NCI-H226 (cell line): ENCODE data around the gene KIAA0586.
"Not testable (repeated sequence)": the region's sequence is repeated elsewhere in the genome, so short reads cannot be mapped to it uniquely, and the experiment has no call there.

Experiments
- DNase-seq: peaks from one replicate; pipeline ENCODE4 v3.0.0-alpha.2; 2015

The KIAA0586 gene

DNA sequence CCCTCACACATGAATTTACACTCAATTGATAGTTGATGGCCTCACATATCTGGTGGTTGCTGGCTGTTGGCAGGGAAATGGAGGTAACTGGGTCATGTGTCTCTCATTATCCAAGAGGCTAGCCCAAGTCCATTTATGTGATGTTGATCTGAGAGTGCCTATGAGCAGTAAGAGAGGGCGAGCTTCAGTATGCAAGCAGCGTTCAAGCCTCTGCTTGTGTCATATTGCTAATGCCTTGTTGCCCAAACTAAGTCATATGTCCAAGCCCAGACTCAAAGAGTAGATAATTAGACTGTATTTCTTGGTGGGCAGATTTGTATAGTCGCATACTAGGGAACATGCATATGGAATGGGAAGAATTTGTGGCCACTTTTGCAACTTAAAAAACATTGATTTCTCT, 126.4 kb downstream of the KIAA0586 start:
- no peak for DNase-seq

DNA sequence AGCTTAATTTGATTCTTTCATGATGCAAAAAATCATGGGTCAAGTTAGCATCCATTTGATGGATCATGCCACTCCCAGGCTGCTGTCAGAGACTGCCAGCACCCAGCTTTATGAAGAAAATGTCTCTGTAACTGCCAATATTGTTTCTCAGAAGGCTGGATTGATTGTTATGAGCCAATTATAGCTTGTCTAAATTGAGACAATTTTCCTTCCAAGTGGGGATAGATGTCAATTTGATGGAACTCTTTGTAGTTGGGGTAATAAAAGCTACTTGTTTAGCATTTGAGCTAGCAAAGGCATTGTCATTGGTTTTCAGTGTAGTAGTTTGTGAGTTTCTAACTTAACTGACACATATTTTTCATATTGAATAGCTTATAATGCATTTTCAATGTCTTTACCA, 128.1 kb downstream of the KIAA0586 start:
- DNase-seq = no peak

DNA sequence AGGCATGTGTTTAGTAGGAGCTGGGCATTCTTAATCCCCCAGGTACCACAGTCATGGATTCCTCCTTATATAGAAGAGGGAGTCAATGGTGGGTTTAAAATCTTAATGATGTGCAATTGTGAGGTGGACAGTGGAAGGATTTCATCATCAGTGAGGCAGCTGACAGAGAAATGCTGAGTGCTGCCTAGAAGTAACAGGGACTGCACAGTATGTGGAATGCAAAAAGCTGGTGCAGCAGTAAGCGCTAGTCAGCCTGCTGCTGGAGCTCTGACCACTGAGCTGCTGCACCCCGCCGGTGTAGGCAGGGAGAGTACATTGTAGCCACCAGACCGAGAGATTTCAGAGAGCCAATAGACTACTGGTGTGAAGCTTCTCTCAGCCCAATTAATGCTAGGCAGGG, 129.7 kb downstream of the KIAA0586 start:
- DNase-seq = no peak

DNA sequence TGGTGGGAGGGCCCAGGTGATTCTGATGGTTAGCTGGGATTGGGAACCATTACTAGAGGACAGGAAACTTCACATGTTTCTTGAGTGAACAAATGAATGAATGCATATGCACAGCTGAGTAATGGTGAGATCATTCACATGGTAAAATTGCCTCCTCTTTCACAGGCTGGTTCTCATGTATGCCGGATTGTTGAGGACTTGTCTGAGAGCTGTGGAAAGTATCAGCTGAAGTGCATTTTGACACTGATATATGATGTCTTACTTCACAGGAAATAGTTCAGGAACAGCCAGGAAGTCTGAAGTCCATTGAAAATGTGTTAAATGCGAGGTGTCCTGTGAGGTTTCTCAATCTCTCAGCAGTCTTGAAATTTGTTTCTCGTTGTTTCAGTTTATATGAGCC, 132.7 kb downstream of the KIAA0586 start:
- DNase-seq = peak; percentile 92

DNA sequence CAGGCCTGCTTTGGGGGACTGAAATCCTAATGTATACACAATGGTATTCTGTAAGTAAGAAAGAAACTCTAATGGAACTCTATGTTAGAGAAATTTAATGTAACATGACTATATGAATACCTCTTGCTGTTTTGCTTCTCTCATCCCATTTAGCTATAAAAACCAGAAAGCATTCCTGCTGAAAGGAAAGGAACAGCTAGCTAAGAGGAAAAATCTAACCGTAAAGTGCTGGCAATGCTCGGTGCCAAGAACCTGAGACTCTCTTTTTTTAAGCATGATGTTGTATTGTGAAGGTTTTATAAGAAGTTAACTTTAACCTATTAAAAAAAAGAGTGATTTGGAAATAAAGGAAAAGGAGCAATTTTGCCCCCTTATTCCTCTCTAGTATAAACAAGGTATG, 134.6 kb downstream of the KIAA0586 start:
- no peak for DNase-seq

DNA sequence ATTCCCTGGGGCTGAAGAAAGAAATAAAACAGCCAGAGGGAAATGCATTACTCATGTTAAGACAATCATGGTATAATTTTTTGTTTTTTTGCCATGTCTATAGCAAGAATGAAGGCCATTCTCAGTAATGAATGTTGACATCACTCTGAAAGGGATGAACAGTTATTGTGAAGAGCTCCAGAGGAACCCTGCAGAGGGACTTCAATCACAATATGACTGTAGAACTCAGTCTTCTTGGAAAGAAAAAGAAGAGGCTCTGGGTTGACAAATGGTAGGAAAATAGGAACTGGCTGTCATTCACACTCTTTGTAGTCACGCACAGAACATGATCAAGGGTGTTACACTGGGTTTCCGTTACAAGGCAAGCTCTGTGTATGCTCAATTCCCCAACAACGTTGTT, 136.5 kb downstream of the KIAA0586 start:
- DNase-seq = no peak

DNA sequence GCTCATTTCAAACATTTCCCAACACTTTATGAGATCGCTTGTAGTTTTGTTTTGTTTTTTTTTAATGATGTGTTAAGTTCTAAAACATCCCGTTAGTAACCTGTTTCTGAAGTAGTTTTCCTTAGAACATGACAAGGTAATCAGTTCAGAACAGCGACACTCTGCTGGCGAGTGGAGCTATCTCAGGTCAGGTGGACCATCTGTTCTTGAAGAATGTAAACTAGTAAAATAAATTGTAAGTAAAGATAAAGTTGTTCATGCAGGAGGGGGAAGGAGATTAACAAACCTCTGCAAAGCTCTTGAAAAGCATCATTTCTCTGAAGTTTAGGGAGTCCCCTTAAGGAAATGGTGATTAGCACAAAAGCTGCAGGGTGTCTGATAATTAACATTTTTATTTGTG, 138.3 kb downstream of the KIAA0586 start:
- no peak for DNase-seq

DNA sequence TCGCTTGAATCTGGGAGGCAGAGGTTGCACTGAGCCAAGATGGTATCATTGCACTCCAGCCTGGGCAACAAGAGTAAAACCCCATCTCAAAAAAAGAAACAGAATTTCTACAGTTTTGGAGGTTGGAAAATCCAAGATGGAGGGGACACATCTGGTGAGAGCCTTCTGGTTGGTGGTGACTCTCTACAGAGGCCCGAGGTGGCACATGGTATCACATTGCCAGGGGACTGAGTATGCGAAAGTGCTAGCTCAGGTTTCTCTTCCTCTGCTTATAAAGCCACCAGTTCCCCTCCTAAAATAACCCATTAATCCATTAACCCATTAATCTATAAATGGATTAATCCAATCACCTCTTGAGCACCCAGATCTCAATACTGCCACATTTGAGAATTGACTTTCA, 139.5 kb downstream of the KIAA0586 start:
- no peak for DNase-seq

DNA sequence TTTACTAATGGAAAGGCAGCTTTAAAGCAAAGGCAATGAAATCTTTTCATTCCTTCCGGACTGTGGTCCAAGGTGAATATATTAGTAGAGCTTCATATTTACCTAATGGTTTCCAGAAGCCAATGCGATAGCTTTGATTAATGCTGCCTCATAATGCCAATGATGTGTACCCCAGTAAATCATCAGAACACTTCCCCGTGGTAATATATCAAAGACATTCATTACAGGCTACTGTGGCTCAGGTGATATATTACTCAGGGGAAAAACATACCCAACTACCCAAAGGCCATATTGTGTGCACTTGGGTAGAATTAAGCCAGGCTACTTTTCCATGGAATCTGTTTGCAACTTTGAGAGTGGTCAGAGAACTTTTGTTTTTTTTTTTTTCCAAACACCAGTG, 140.8 kb downstream of the KIAA0586 start:
- no peak for DNase-seq

DNA sequence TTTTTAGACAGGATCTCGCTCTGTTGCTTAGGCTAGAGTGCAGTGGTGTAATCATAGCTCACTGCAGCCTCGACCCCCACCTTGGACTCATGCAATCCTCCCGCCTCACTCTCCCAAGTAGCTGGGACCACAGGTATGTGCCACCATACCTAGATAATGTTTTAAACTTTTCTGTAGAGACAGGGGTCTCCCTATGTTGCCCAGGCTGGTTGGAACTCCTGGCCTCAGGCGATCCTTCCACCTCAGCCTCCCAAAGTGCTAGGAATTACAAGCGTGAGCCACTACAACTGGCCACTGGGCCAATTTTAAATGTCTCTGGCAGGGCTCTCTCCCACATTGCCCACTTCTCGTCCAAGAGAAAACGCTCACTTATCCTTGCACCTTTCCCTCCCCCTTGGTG, 143.7 kb downstream of the KIAA0586 start:
- no peak for DNase-seq

DNA sequence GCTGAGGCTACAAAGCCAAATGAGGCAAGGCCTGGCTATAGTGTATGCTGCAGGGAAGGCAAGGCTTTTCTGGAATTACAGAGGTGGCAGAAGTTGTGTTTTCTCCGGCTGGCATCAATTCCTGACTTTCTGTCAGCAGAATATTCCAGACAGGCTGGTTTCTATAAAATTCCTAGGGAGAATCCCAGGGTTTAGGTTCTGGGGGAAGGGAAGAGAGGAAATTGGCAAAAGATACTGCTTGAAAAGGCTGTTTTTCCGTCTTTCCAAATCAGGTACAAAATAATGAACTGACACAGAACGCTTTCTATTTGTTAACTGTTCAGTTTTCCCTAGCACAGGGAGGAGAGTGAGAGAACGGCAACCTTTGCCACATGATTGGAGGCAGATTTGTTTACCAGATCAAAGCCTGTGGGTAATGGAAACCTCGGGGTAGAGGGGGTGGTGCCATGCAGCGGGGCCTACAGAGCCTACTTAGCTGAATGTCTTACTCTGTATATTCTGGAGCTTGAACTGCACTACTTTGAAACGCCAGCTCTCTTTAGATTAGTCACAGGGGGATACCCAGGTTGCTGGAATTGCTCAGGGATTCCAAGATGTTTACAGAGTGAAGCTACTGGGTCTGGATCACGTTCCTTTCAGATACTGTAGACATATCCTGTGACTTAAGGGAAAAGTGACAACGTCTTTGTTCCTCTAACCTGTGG, 144.4 kb downstream of the KIAA0586 start:
- DNase-seq = peak; percentile 27

DNA sequence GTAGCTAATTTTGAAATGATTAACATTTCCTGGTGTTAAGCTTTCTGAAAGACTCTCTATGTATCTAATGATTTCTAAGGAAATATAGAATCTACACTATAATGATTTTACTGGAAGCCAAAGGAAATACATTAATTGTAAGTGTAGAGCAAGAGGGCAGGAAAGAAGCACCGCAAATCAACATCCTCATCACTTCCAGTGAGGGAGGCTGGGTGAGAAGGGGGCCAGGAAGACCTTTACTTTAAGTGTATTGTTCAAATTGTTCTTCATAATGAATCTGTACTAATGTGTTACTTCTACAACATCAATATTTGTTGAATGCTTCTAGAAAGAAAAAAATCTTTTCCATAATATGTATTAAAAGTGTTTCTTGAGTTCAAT, 144.9 kb downstream of the KIAA0586 start:
- DNase-seq = no peak

DNA sequence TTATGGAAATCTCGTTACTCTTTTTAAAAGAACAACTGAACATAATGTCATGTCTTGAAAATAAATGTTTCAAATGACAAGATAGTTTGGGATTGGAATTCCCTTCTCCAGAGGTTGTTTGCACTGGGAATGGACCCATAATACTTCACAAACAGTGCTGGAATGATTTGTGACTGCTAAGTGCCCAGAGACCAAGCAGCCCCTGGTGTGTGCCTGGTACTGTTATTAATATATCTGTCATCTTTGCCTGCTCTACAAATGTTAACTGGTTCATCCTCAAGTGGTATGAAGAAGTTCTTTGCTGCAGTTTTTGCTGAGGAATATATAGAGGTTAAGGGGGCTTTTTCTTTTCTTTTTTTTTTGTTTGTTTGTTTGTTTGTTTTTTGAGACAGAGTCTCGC, 145.3 kb downstream of the KIAA0586 start:
- no peak for DNase-seq

DNA sequence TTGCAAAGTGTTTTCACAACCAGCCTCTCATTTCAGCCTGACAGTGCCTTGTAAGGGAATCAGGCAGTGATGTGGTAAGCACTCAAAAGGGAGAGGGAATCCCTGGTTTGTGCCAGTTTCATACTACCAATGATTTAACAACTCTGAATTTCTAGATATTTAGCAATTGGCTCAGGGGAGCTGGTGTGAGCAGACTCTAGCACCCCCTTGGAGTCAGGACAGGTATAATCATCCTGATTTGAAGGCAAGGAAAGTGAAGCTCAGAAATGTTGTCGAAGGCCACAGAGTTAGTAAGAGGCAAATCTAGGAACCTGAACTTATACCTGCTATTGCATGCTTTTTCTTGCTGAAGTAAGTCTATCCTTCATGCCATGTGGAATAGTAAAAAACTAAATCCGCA, 147.1 kb downstream of the KIAA0586 start:
- no peak for DNase-seq

DNA sequence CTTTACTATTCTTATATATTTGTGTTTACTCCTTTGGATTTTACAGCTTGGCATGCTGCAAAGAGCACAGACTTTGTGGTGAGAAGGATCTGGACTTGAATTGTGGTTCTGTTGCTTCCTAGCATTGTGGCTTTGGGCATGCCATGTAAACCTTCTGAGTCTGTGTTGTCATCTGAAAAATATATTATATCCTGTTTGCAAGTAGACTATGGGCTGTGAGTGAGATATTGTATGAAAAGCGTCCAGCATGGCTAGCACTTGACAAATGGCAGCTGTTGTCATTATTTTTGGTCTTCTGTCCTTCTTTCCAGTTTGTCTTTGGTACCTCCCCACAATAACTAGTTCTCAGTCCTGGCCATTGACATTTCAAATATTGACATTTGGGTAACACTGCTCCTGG, 148.4 kb downstream of the KIAA0586 start:
- DNase-seq = no peak

DNA sequence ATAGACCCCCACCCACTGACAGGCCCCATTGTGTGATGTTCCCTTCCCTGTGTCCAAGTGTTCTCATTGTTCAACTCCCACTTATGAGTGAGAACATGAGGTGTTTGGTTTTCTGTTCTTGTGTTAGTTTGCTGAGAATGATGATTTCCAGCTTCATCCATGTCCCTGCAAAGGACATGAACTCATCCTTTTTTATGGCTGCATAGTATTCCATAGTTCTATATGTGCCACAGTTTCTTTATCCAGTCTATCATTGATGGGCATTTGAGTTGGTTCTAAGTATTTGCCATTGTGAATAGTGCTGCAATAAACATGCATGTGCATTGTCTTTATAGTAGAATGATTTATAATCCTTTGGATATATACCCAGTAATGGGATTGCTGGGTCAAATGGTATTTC, 152.5 kb downstream of the KIAA0586 start:
- DNase-seq = not testable (repeated sequence)

DNA sequence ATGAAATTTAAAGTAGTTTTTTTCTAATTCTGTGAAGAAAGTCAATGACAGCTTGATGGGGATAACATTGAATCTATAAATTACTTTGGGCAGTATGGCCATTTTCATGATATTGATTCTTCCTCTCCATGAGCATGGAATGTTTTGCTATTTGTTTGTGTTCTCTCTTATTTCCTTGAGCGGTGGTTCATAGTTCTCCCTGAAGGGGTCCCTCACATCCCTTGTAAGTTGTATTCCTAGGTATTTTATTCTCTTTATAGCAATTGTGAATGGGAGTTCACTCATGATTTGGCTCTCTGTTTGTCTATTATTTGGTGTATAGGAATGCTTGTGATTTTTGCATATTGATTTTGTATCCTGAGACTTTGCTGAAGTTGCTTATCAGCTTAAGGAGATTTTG, 153.9 kb downstream of the KIAA0586 start:
- not testable (repeated sequence) for DNase-seq

DNA sequence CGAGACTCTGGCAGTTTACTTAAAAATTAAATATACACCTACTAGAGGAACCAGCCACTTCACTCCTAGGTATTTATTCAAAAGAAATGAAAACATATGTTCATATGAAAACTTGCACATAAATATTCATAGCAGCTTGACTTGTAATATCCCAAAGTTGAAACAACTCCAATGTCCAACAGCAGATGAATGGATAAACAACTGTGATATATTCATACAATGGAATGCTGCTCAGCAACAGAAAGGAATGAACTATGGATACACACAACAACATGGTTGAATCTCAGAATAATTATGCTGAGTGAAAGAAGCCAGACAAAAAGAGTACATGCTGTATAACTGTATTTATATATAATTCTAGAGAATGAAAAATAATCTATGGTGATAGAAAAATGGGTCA, 156.9 kb downstream of the KIAA0586 start:
- DNase-seq = no peak

DNA sequence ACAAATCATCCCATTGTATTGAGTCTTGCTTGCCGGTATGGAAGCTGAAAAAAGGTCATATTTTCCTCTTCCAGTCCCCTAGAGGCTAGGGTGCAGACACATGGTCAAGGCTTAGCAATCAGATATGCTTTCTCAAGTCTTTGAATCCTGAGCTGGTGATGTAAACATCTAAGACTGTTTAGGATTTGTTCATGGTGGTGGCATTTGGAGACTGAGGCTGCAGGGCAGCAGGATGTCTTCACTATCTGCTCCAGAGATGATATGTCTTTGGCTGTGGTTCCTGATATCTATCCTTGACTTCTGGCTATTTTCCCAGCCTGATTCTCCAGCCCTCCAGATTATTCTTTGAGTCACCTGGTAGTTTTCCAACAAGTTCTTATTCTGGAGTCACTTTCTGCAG, 159.8 kb downstream of the KIAA0586 start:
- DNase-seq = peak; percentile 88

DNA sequence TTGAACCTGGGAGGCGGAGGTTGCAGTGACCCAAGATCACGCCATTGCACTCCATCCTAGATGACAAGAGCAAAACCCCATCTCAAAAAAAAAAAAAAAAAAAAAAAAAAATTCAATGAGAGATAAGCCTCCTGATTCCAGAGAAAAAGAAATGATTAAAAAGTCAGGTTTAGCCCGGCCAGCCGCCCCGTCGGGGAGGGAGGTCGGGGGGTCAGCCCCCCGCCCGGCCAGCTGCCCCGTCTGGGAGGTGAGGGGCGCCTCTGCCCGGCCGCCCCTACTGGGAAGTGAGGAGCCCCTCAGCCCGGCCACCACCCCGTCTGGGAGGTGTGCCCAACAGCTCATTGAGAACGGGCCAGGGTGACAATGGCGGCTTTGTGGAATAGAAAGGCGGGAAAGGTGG, 160.8 kb downstream of the KIAA0586 start:
- not testable (repeated sequence) for DNase-seq

DNA sequence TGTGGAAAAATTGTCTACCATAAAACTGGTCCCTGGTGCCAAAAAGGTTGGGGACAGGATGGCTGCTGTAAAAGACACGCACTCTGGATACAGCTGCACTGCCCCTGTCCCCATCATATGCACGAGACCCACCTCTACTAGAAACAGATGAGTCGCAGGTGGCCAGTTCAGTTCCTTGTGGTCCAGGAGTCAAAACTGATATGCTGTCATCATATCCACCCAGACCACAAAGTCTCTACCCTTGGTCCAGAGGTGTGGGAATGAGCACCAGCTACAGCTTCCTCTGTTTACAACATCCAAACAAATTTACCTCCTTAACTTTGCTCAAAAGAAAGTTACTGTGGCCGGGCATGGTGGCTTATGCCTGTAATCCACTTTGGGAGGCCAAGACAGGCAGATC, 166.5 kb downstream of the KIAA0586 start:
- DNase-seq = no peak

DNA sequence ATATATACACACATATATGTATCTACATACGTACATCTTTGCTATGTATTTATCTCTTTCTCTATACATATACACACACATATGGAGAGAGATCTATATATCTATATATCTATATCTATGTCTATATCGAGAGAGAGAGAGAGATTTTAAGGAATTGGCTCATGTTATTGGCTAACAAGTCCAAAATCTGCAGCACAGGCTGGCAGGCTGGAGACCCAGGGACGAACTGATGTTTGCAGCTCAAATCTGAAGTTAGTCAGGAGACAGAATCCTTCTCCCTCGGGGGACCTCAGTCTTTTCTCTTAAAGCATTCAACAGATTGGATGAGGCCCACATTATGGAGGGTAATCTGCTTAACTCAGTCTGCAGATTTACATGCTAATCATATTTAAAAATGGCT, 169.5 kb downstream of the KIAA0586 start:
- DNase-seq = no peak

DNA sequence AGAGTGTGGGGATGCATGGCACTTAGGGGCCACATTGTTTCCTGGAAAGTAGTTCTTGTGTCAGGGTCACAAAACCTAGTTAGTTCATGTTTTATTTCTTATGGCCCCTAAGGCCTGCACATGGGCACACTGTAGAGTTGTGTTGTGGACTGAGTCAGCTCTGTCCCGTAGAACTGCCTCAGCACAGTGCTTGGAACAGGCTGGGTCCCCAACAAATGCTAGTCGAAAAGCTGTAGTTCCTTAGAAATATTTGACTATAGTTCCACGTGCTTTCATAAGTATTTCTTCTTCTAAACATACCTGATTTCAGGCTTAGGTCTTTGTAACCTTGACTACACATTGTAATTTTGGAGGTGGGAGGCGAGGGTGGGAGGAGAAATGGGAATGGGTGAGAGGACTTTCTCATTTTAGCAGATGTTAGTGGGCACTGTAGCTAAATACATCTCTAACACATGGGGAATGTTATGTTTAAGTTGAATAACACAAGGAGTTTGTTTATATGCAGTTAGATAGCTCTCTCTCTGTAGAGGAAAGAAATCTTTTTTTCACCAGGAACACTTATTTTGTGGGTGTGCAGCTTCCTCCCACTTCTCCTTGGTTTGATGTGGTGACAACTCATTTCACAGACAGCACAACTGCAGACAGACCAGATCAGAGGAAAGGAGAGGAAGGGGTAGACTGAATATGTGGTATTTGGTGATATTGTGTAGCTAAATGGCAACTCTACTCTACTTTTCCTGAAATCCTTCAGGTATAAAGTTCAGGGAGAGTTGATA, 170.7 kb downstream of the KIAA0586 start:
- no peak for DNase-seq

DNA sequence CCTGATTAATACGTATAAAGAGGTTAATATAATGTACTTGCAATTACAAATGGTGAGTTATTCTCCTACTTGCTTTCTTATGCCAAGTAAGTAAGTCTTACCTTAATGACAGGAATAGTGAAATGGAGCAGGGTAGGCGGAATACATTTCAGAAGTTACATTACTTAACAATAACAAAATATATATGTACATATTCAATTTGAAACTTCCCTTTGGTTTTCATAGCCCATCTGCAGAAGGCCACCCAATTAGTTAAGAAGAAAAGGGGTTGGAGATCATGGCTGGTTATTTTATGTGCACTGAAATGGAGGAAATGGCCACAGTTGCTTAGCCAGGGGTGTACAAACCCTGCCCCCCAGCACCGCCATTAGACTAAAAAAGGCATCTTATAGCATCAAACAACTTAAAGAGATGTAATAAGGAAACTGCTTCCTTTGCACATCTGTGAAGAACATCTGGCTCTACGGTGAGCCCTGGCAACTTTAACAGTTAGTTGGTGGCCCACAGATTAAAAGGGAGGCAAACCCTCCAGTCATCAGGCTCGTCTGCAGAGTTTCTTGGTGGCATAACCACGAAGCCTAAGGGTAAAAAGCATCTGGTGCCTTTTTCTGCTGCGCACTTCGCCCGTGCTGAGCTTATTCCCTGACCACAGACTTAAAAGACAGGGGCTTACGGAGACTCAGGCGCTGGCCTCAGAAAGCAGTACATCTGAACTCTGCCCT, 171.4 kb downstream of the KIAA0586 start:
- no peak for DNase-seq
